HepG2 (cell line): ENCODE data around the gene NT5DC1. TPM values are rescaled to one million over a fixed set of nuclear protein-coding genes. Genes with fewer than 3 reads are reported as not detected.
A peak's percentile ranks its signal among the peaks of the same experiment; 100 is the strongest.

Source experiments
- ARNTL ChIP-seq: sonication (generic); formaldehyde crosslinking; IDR thresholded peaks from 2 replicates; pipeline ENCODE4 v1.4.0; 2020; ENCODE audit warnings: mild to moderate bottlenecking, missing genetic modification reagents
- BHLHE40 ChIP-seq: IDR thresholded peaks from 2 replicates; pipeline ENCODE4 v1.6.1; 2011; ENCODE audit warnings: low read length, improper control_type of control experiment
- CREM ChIP-seq, 2 experiments: sonication (generic) in 1 of 2; formaldehyde crosslinking in 1 of 2; IDR thresholded peaks; 2 replicates each; pipeline versions ENCODE4 v1.4.0 to v1.6.1; 2016 to 2020; ENCODE audit warnings: antibody characterized with exemption in 1 of 2, mild to moderate bottlenecking in 1 of 2, missing genetic modification reagents in 1 of 2
- E2F1 ChIP-seq: sonication (generic); formaldehyde crosslinking; IDR thresholded peaks from 2 replicates; pipeline ENCODE4 v1.5.0; 2020; ENCODE audit warnings: missing genetic modification reagents
- HMGXB3 ChIP-seq: sonication (generic); formaldehyde crosslinking; IDR thresholded peaks from 2 replicates; pipeline ENCODE4 v1.4.0; 2020; ENCODE audit warnings: missing genetic modification reagents, borderline replicate concordance
- MAFF ChIP-seq: IDR thresholded peaks from 2 replicates; pipeline ENCODE4 v1.6.1; 2011; ENCODE audit warnings: low read depth, low read length, improper control_type of control experiment
- MED1 ChIP-seq: sonication (generic); formaldehyde crosslinking; IDR thresholded peaks from 2 replicates; pipeline ENCODE4 v1.4.0; 2020; ENCODE audit warnings: missing genetic modification reagents
- NBN ChIP-seq: fragments of 450-650 bp; conservative IDR thresholded peaks from 2 replicates; pipeline ENCODE4 v1.6.1; 2017
- SIN3A ChIP-seq: IDR thresholded peaks from 2 replicates; pipeline ENCODE4 v1.6.1; 2011; ENCODE audit warnings: low read depth, mild to moderate bottlenecking, control low read depth, low read length, borderline replicate concordance
- TCF12 ChIP-seq, 2 experiments: fragments of 450-650 bp in 1 of 2; sonication (generic) in 1 of 2; formaldehyde crosslinking in 1 of 2; IDR thresholded peaks; 2 replicates each; pipeline versions ENCODE4 v1.6.1 to v1.8.0; 2017 to 2022; ENCODE audit warnings: antibody characterized with exemption in 1 of 2, mild to moderate bottlenecking in 1 of 2, missing genetic modification reagents in 1 of 2, moderate library complexity in 1 of 2
- TCF7 ChIP-seq: sonication (generic); IDR thresholded peaks from 2 replicates; pipeline ENCODE4 v1.6.1; 2016; ENCODE audit warnings: antibody characterized with exemption, low read depth
- TFDP1 ChIP-seq: IDR thresholded peaks from 2 replicates; pipeline ENCODE4 v1.6.1; 2016; ENCODE audit warnings: missing compliant biosample characterization, missing genetic modification reagents, borderline replicate concordance
- TRIM24 ChIP-seq: sonication (generic); formaldehyde crosslinking; IDR thresholded peaks from 2 replicates; pipeline ENCODE4 v1.8.0; 2022; ENCODE audit warnings: mild to moderate bottlenecking, missing genetic modification reagents
- ZFAT ChIP-seq: sonication (generic); formaldehyde crosslinking; conservative IDR thresholded peaks from 2 replicates; pipeline ENCODE4 v1.8.1; 2023; ENCODE audit warnings: missing genetic modification reagents, inconsistent platforms
- ZFP1 ChIP-seq: IDR thresholded peaks from 2 replicates; pipeline ENCODE4 v1.6.1; 2016
- ZFP90 ChIP-seq: sonication (generic); formaldehyde crosslinking; IDR thresholded peaks from 2 replicates; pipeline ENCODE4 v1.8.0; 2022; ENCODE audit warnings: missing genetic modification reagents, mild to moderate bottlenecking, inconsistent platforms, borderline replicate concordance
- ZMYM2 ChIP-seq: sonication (generic); formaldehyde crosslinking; IDR thresholded peaks from 2 replicates; pipeline ENCODE4 v1.8.0; 2022; ENCODE audit warnings: mild to moderate bottlenecking, missing genetic modification reagents
- ZNF224 ChIP-seq: sonication (generic); formaldehyde crosslinking; IDR thresholded peaks from 2 replicates; pipeline ENCODE4 v1.5.0; 2020; ENCODE audit warnings: mild to moderate bottlenecking, missing genetic modification reagents
- polyA plus RNA-seq, 8 experiments: library from polyadenylated mRNA; depleted of rRNA in 3 of 8; stranded (reverse) in 7 of 8; unstranded in 1 of 8; fragments of >200 nt; fragmentation: Illumina TruSeq in 4 of 8; extraction: Trizol in 4 of 8; gene quantifications; 2 replicates each; pipeline versions ENCODE4 v1.2.1 to v1.2.3, GENCODE V29; 2011 to 2016; ENCODE audit warnings: low read depth in 4 of 8, missing spikeins in 1 of 8, mixed read lengths in 1 of 8; ENCODE audit not compliant: insufficient read depth in 1 of 8
- total RNA-seq, 5 experiments: library from RNA; depleted of rRNA; stranded (reverse); fragments of >200 nt; fragmentation: Illumina TruSeq; extraction: Trizol; gene quantifications; 2 replicates each; pipeline ENCODE4 v1.2.3, GENCODE V29; 2016; ENCODE audit warnings: low read depth in 1 of 5
- TF ChIP-seq, protein P1 (sequence below): sonication (generic); formaldehyde crosslinking; IDR thresholded peaks from 2 replicates; pipeline ENCODE4 v1.4.0; 2020; ENCODE audit warnings: missing genetic modification reagents
- TF ChIP-seq, protein P2 (sequence below): IDR thresholded peaks from 2 replicates; pipeline ENCODE4 v1.6.1; 2016; ENCODE audit warnings: low read depth, borderline replicate concordance
- TF ChIP-seq, protein P3 (sequence below): IDR thresholded peaks from 2 replicates; pipeline ENCODE4 v1.6.1; 2018; ENCODE audit warnings: missing genetic modification reagents, mild to moderate bottlenecking, missing compliant biosample characterization

The NT5DC1 gene
- total and polyA plus RNA-seq, 2 of the 13 experiments (the other 11 are each of a cell fraction or from before 2014, with no cell fraction given): 27.0 to 56.1 TPM

DNA sequence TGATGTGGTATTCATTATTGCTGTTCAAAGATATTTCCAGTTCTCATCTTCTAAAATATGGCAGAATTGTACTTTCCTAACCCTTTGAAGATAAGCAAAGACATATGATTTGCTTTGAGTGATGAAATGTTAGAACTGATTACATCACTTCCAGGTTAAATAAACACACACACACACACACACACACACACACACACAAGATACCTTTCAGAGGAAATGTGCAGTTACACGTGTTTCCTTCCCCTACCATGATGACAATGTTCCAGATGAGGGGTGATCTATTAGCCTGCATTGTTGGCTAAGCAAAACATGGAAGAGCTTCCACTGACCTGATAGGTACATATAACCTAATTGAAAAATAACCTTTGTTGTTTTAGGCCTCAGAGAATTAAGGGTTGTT is 28.3 kb upstream of the NT5DC1 start (continued):
- TF ChIP-seq HMGXB3 (CRISPR knock-in tag) (0 out of 2 replicates have a peak, but pooled peaks have one; percentile 30), TCF7 (peak; percentile 85), ZFP90 (CRISPR knock-in tag) (no peak), ZFAT (CRISPR knock-in tag) (no peak), TCF12 (IDR thresholded peaks at IDR 0.05) (no peak), TCF12 (CRISPR knock-in tag; IDR thresholded peaks at IDR 0.05) (no peak), ZFP1 (CRISPR knock-in tag) (no peak), MAFF (0 out of 2 replicates have a peak, but pooled peaks have one; percentile 5), SIN3A (no peak), ZNF224 (no peak), TFDP1 (CRISPR knock-in tag) (0 out of 2 replicates have a peak, but pooled peaks have one; percentile 20), ZMYM2 (peak; percentile 63; the same call in 1 of the 2 replicates), BHLHE40 (peak; percentile 58; the same call in 1 of the 2 replicates), E2F1 (CRISPR knock-in tag) (no peak), ARNTL (CRISPR knock-in tag) (peak; percentile 83), TRIM24 (CRISPR knock-in tag) (peak; percentile 70; the same call in 1 of the 2 replicates), CREM (IDR thresholded peaks at IDR 0.05) (peak; percentile 73), CREM (CRISPR knock-in tag; IDR thresholded peaks at IDR 0.05) (no peak), NBN (no peak), MED1 (peak; percentile 47)
- TF ChIP-seq, protein P1, sequence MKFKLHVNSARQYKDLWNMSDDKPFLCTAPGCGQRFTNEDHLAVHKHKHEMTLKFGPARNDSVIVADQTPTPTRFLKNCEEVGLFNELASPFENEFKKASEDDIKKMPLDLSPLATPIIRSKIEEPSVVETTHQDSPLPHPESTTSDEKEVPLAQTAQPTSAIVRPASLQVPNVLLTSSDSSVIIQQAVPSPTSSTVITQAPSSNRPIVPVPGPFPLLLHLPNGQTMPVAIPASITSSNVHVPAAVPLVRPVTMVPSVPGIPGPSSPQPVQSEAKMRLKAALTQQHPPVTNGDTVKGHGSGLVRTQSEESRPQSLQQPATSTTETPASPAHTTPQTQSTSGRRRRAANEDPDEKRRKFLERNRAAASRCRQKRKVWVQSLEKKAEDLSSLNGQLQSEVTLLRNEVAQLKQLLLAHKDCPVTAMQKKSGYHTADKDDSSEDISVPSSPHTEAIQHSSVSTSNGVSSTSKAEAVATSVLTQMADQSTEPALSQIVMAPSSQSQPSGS: no peak
- TF ChIP-seq, protein P2, sequence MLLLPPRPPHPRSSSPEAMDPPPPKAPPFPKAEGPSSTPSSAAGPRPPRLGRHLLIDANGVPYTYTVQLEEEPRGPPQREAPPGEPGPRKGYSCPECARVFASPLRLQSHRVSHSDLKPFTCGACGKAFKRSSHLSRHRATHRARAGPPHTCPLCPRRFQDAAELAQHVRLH (CRISPR knock-in tag): no peak
- TF ChIP-seq, protein P3, sequence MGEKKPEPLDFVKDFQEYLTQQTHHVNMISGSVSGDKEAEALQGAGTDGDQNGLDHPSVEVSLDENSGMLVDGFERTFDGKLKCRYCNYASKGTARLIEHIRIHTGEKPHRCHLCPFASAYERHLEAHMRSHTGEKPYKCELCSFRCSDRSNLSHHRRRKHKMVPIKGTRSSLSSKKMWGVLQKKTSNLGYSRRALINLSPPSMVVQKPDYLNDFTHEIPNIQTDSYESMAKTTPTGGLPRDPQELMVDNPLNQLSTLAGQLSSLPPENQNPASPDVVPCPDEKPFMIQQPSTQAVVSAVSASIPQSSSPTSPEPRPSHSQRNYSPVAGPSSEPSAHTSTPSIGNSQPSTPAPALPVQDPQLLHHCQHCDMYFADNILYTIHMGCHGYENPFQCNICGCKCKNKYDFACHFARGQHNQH (CRISPR knock-in tag): no peak
